H9 (cell line): ENCODE data around the gene CEACAM5. TPM values are rescaled to one million over a fixed set of nuclear protein-coding genes. Genes with fewer than 3 reads are reported as not detected.

Source experiments
- DNase-seq: peaks from one replicate; pipeline ENCODE4 v3.0.0-alpha.2; 2017
- H2AFZ ChIP-seq: one replicate; pipeline ENCODE4 v1.6.1; 2013; ENCODE audit warnings: mild to moderate bottlenecking, low read length, control low read depth, moderate library complexity
- H2AK5ac ChIP-seq: 2 replicates; pipeline ENCODE4 v1.6.1; 2013; ENCODE audit warnings: low read length, control low read depth, mixed read lengths; ENCODE audit not compliant: insufficient read length
- H2BK120ac ChIP-seq: one replicate; pipeline ENCODE4 v1.6.1; 2013; ENCODE audit warnings: low read depth, mild to moderate bottlenecking, low read length, control low read depth, inconsistent platforms; ENCODE audit not compliant: poor library complexity, severe bottlenecking
- H2BK12ac ChIP-seq: 2 replicates; pipeline ENCODE4 v1.6.1; 2013; ENCODE audit warnings: low read length, control low read depth, mixed read lengths, low read depth; ENCODE audit not compliant: insufficient read length
- H2BK15ac ChIP-seq: 2 replicates; pipeline ENCODE4 v1.6.1; 2013; ENCODE audit warnings: low read depth, low read length, control low read depth
- H2BK20ac ChIP-seq: one replicate; pipeline ENCODE4 v1.6.1; 2013; ENCODE audit warnings: low read depth, mild to moderate bottlenecking, low read length, control low read depth, inconsistent platforms; ENCODE audit not compliant: poor library complexity, severe bottlenecking
- H2BK5ac ChIP-seq: 2 replicates; pipeline ENCODE4 v1.6.1; 2013; ENCODE audit warnings: low read length, control low read depth, mixed read lengths; ENCODE audit not compliant: insufficient read length
- H3K14ac ChIP-seq: 2 replicates; pipeline ENCODE4 v1.6.1; 2013; ENCODE audit warnings: low read length, control low read depth; ENCODE audit not compliant: insufficient read depth
- H3K18ac ChIP-seq: 2 replicates; pipeline ENCODE4 v1.6.1; 2013; ENCODE audit warnings: low read depth, mild to moderate bottlenecking, mixed read lengths, low read length, control low read depth; ENCODE audit not compliant: insufficient read length
- H3K23ac ChIP-seq: 2 replicates; pipeline ENCODE4 v1.6.1; 2013; ENCODE audit warnings: low read length, control low read depth, mixed read lengths, low read depth; ENCODE audit not compliant: insufficient read length
- H3K23me2 ChIP-seq: 2 replicates; pipeline ENCODE4 v1.6.1; 2013; ENCODE audit warnings: low read depth, mild to moderate bottlenecking, mixed read lengths, low read length, control low read depth; ENCODE audit not compliant: insufficient read length, poor library complexity, severe bottlenecking
- H3K27ac ChIP-seq: 2 replicates; pipeline ENCODE4 v1.5.1; 2013; ENCODE audit warnings: low read length, control low read depth, mixed read lengths, low read depth; ENCODE audit not compliant: insufficient read length
- H3K27me3 ChIP-seq: 2 replicates; pipeline ENCODE4 v1.6.1; 2013; ENCODE audit warnings: low read length, control low read depth, inconsistent platforms; ENCODE audit not compliant: insufficient read depth
- H3K4ac ChIP-seq: 2 replicates; pipeline ENCODE4 v1.6.1; 2013; ENCODE audit warnings: low read depth, mild to moderate bottlenecking, control low read depth, inconsistent platforms, low read length, moderate library complexity
- H3K4me1 ChIP-seq: 2 replicates; pipeline ENCODE4 v1.6.1; 2013; ENCODE audit warnings: low read length, control low read depth, inconsistent platforms; ENCODE audit not compliant: insufficient read depth
- H3K4me2 ChIP-seq: 2 replicates; pipeline ENCODE4 v1.6.1; 2013; ENCODE audit warnings: low read length, control low read depth, mixed read lengths; ENCODE audit not compliant: insufficient read length, insufficient read depth
- H3K56ac ChIP-seq: 2 replicates; pipeline ENCODE4 v1.6.1; 2013; ENCODE audit warnings: low read depth, mild to moderate bottlenecking, mixed read lengths, low read length, control low read depth; ENCODE audit not compliant: insufficient read length
- H3K79me1 ChIP-seq: 2 replicates; pipeline ENCODE4 v1.6.1; 2013; ENCODE audit warnings: low read depth, mild to moderate bottlenecking, moderate library complexity, low read length, control low read depth, inconsistent platforms; ENCODE audit not compliant: insufficient read depth, poor library complexity, severe bottlenecking
- H3K79me2 ChIP-seq: 2 replicates; pipeline ENCODE4 v1.6.1; 2013; ENCODE audit warnings: low read length, control low read depth, inconsistent platforms; ENCODE audit not compliant: insufficient read depth
- H3K9ac ChIP-seq: 2 replicates; pipeline ENCODE4 v1.6.1; 2013; ENCODE audit warnings: low read length, control low read depth, mixed read lengths; ENCODE audit not compliant: insufficient read length; ENCODE audit errors: extremely low read depth
- H3K9me3 ChIP-seq: one replicate; pipeline ENCODE4 v1.6.1; 2013; ENCODE audit warnings: low read depth, low read length, inconsistent platforms; ENCODE audit not compliant: control insufficient read depth
- H3T11ph ChIP-seq: one replicate; pipeline ENCODE4 v1.6.1; 2013; ENCODE audit warnings: mild to moderate bottlenecking, low read length, control low read depth, inconsistent platforms
- H4K20me1 ChIP-seq: one replicate; pipeline ENCODE4 v1.6.1; 2013; ENCODE audit not compliant: control insufficient read depth, insufficient read length, insufficient read depth
- H4K5ac ChIP-seq: 2 replicates; pipeline ENCODE4 v1.6.1; 2013; ENCODE audit warnings: low read depth, mild to moderate bottlenecking, mixed read lengths, low read length, control low read depth; ENCODE audit not compliant: insufficient read length
- H4K8ac ChIP-seq: replicated peaks from 2 replicates; pipeline ENCODE4 v1.6.1; 2013; ENCODE audit warnings: low read length, control low read depth, mixed read lengths, low read depth; ENCODE audit not compliant: insufficient read length
- H4K91ac ChIP-seq: 2 replicates; pipeline ENCODE4 v1.6.1; 2013; ENCODE audit warnings: low read depth, mild to moderate bottlenecking, moderate library complexity, mixed read lengths, low read length, control low read depth; ENCODE audit not compliant: insufficient read length
- H3K27ac Mint-ChIP-seq, 3 experiments: 2 replicates in 2 of 3; 3 replicates in 1 of 3; pipeline ENCODE4 v1.8.0; 2020 to 2021; ENCODE audit warnings: mixed read lengths in 3 of 3, mild to moderate bottlenecking in 1 of 3, moderate library complexity in 1 of 3
- H3K27me3 Mint-ChIP-seq: 2 replicates; pipeline ENCODE4 v1.8.0; 2021; ENCODE audit warnings: low read depth, mild to moderate bottlenecking, moderate library complexity, mixed read lengths
- H3K36me3 Mint-ChIP-seq, 3 experiments: 2 replicates in 2 of 3; 3 replicates in 1 of 3; pipeline ENCODE4 v1.8.0; 2020 to 2021; ENCODE audit warnings: low read depth in 3 of 3, mixed read lengths in 3 of 3; ENCODE audit not compliant: insufficient read depth in 1 of 3
- H3K4me1 Mint-ChIP-seq, 2 experiments: 2 replicates each; pipeline ENCODE4 v1.8.0; 2020; ENCODE audit warnings: mixed read lengths in 2 of 2
- H3K4me3 Mint-ChIP-seq, 2 experiments: 2 replicates in 1 of 2; 3 replicates in 1 of 2; pipeline ENCODE4 v1.8.0; 2020 to 2021; ENCODE audit warnings: mild to moderate bottlenecking in 2 of 2, mixed read lengths in 2 of 2, moderate library complexity in 1 of 2
- H3K9me3 Mint-ChIP-seq, 2 experiments: 2 replicates in 1 of 2; 3 replicates in 1 of 2; pipeline ENCODE4 v1.8.0; 2020; ENCODE audit warnings: mild to moderate bottlenecking in 2 of 2, mixed read lengths in 2 of 2, moderate library complexity in 1 of 2
- CTCF ChIP-seq: fragments of 200-600 bp; sonication (generic); conservative IDR thresholded peaks from 3 replicates; pipeline ENCODE4 v1.8.0; 2021; ENCODE audit warnings: antibody characterized with exemption, mild to moderate bottlenecking
- whole genome bisulfite sequencing: extraction: QIAGEN DNeasy Blood & Tissue Kit; methylation state at CpG from one replicate; pipeline ENCODE4 v1.1.7; 2013; ENCODE audit warnings: missing lambda C conversion rate, low lambda C conversion rate, mixed read lengths; ENCODE audit not compliant: insufficient read length; ENCODE audit errors: extremely low coverage; 5-methylcytosine and 5-hydroxymethylcytosine counted together
- total RNA-seq: library from RNA; stranded (reverse); gene quantifications from 2 replicates; pipeline ENCODE4 v1.2.1, GENCODE V29; 2021

The CEACAM5 gene
- total RNA-seq, 1 experiment from 2014 or later: not detected

GRCh38 chr19:41769608-41770007 is 61.2 kb downstream of the CEACAM5 start:
- Histone ChIP-seq H3K56ac (no peak overlapping the region), H2BK20ac (no peak overlapping the region), H4K5ac (no peak overlapping the region), H3K9ac (no peak overlapping the region), H2BK15ac (no peak overlapping the region), H3T11ph (no peak overlapping the region), H3K4me2 (no peak overlapping the region), H2BK120ac (no peak overlapping the region), H2AK5ac (no peak overlapping the region), H3K79me1 (no peaks in the 10 kb centered on the region), H3K79me2 (no peaks in the 10 kb centered on the region), H3K27me3 (no peaks in the 10 kb centered on the region), H4K91ac (no peak overlapping the region), H3K23ac (no peak overlapping the region), H3K27ac (no peak overlapping the region), H3K4me1 (no peaks in the 10 kb centered on the region), H3K9me3 (no peaks in the 10 kb centered on the region), H4K8ac (no peak overlapping the region), H3K4ac (no peak overlapping the region), H2BK5ac (no peak overlapping the region), H2BK12ac (no peak overlapping the region), H3K14ac (no peak overlapping the region), H4K20me1 (no peaks in the 10 kb centered on the region), H3K18ac (no peak overlapping the region), H3K23me2 (no peaks in the 10 kb centered on the region), H2AFZ (no peak overlapping the region)
- no peak overlapping the region for H3K4me3 Mint-ChIP-seq
- H3K27ac Mint-ChIP-seq: no peak overlapping the region
- H3K4me1 Mint-ChIP-seq: no peaks in the 10 kb centered on the region
- no CpG with 5 or more reads among the region's 4 CpGs for WGBS
- H3K9me3 Mint-ChIP-seq: peaks cover 46 to 80% of the 10 kb centered on the region in 2 experiments
- TF ChIP-seq CTCF: no peak
- peaks cover 0 to 35% (median 2%) of the 10 kb centered on the region in 3 experiments; a peak in 4 of 7 replicates for H3K36me3 Mint-ChIP-seq
- DNase-seq: no peak
- peaks cover 7% of the 10 kb centered on the region for H3K27me3 Mint-ChIP-seq
